ENCODE results near the gene MAML3. TPM values are rescaled to one million over a fixed set of nuclear protein-coding genes. Genes with fewer than 3 reads are reported as not detected.
A peak's percentile ranks its signal among the peaks of the same experiment; 100 is the strongest.

Gene MAML3
- total RNA-seq, 1 donor from 2014 or later, result 0.43 TPM

GRCh38 chr4:140047786-140048185 lies 106.2 kb downstream of the MAML3 start:
- DNase-seq (ENCODE audit: low read depth), result no peak

GRCh38 chr4:140047017-140047640 lies 106.9 kb downstream of the MAML3 start:
- DNase-seq (ENCODE audit: low read depth), result no peak

GRCh38 chr4:140046543-140046942 lies 107.4 kb downstream of the MAML3 start:
- DNase-seq (ENCODE audit: low read depth), result no peak

GRCh38 chr4:140046016-140046415 lies 108.0 kb downstream of the MAML3 start:
- no peak for DNase-seq (ENCODE audit: low read depth)

GRCh38 chr4:140044337-140044902 lies 109.6 kb downstream of the MAML3 start:
- DNase-seq (ENCODE audit: low read depth), result no peak

GRCh38 chr4:140042634-140043033 lies 111.3 kb downstream of the MAML3 start:
- DNase-seq (ENCODE audit: low read depth), result no peak

- DNase-seq (ENCODE audit: low read depth), result no peak
Measured at GRCh38 chr4:140038031-140038533, 115.9 kb downstream of the MAML3 start.

GRCh38 chr4:140037353-140038030 lies 116.5 kb downstream of the MAML3 start:
- peak; percentile 44 for DNase-seq (ENCODE audit: low read depth)

- DNase-seq (ENCODE audit: low read depth), result no peak
Measured at GRCh38 chr4:140031706-140032105, 122.3 kb downstream of the MAML3 start.

GRCh38 chr4:140031061-140031460 lies 122.9 kb downstream of the MAML3 start:
- no peak for DNase-seq (ENCODE audit: low read depth)

- DNase-seq (ENCODE audit: low read depth), result no peak
Measured at GRCh38 chr4:140028676-140029517, 125.1 kb downstream of the MAML3 start.

GRCh38 chr4:140028101-140028500 lies 125.9 kb downstream of the MAML3 start:
- no peak for DNase-seq (ENCODE audit: low read depth)

GRCh38 chr4:140027101-140027500 lies 126.9 kb downstream of the MAML3 start:
- DNase-seq (ENCODE audit: low read depth), result no peak

GRCh38 chr4:140025470-140025869 lies 128.5 kb downstream of the MAML3 start:
- DNase-seq (ENCODE audit: low read depth), result no peak

- no peak for DNase-seq (ENCODE audit: low read depth)
Measured at GRCh38 chr4:140020457-140021361, 133.3 kb downstream of the MAML3 start.

GRCh38 chr4:140019619-140020347 lies 134.2 kb downstream of the MAML3 start:
- DNase-seq (ENCODE audit: low read depth), result no peak

- peak; percentile 22 for DNase-seq (ENCODE audit: low read depth)
Measured at GRCh38 chr4:140018931-140019618, 134.9 kb downstream of the MAML3 start.

- no peak for DNase-seq (ENCODE audit: low read depth)
Measured at GRCh38 chr4:140014284-140014683, 139.7 kb downstream of the MAML3 start.
